RWPE2 (cell line): ENCODE data around the gene PRTFDC1.

Experiments
- ATAC-seq: fragments of 200-7000 bp; cut with Tn5 transposase; 3 replicates; pipeline ENCODE4 v1.9.1; 2021; ENCODE audit warnings: low read depth
- DNase-seq: peaks from one replicate; pipeline ENCODE4 v3.0.0-alpha.2; 2020; ENCODE audit warnings: low spot score
- H3K27ac ChIP-seq: fragments of 450-650 bp; 2 replicates; pipeline ENCODE4 v1.5.1; 2017; ENCODE audit warnings: mild to moderate bottlenecking; ENCODE audit not compliant: poor library complexity, severe bottlenecking
- H3K27me3 ChIP-seq: fragments of 250-450 bp; sonication (Bioruptor Pico); 2 replicates; pipeline ENCODE4 v1.5.1; 2021; ENCODE audit warnings: mild to moderate bottlenecking, moderate library complexity; ENCODE audit not compliant: insufficient read depth, poor library complexity, severe bottlenecking
- H3K36me3 ChIP-seq: fragments of 250-450 bp; sonication (Bioruptor Pico); 2 replicates; pipeline ENCODE4 v1.5.1; 2020; ENCODE audit warnings: low read depth, mild to moderate bottlenecking, moderate library complexity
- H3K4me1 ChIP-seq: fragments of 250-450 bp; sonication (Bioruptor Pico); 2 replicates; pipeline ENCODE4 v1.5.1; 2021; ENCODE audit warnings: mild to moderate bottlenecking, moderate library complexity; ENCODE audit not compliant: insufficient read depth, poor library complexity, severe bottlenecking
- H3K4me3 ChIP-seq: fragments of 250-450 bp; sonication (Bioruptor Pico); 2 replicates; pipeline ENCODE4 v1.5.1; 2021; ENCODE audit warnings: mild to moderate bottlenecking, moderate library complexity; ENCODE audit not compliant: severe bottlenecking
- H3K9me3 ChIP-seq: fragments of 250-450 bp; sonication (Bioruptor Pico); 2 replicates; pipeline ENCODE4 v1.5.1; 2021; ENCODE audit warnings: mild to moderate bottlenecking, moderate library complexity; ENCODE audit not compliant: severe bottlenecking
- CTCF ChIP-seq: fragments of 450-650 bp; IDR thresholded peaks from one replicate; pipeline ENCODE4 v1.5.1; 2017; ENCODE audit warnings: mild to moderate bottlenecking, moderate library complexity; ENCODE audit not compliant: poor library complexity, severe bottlenecking

PRTFDC1 gene

GRCh38 chr10:24953675-24954074 is 1.3 kb upstream of the PRTFDC1 start:
- H3K27me3 ChIP-seq = no peaks in the 10 kb centered on the region
- no peak for ATAC-seq

DNA sequence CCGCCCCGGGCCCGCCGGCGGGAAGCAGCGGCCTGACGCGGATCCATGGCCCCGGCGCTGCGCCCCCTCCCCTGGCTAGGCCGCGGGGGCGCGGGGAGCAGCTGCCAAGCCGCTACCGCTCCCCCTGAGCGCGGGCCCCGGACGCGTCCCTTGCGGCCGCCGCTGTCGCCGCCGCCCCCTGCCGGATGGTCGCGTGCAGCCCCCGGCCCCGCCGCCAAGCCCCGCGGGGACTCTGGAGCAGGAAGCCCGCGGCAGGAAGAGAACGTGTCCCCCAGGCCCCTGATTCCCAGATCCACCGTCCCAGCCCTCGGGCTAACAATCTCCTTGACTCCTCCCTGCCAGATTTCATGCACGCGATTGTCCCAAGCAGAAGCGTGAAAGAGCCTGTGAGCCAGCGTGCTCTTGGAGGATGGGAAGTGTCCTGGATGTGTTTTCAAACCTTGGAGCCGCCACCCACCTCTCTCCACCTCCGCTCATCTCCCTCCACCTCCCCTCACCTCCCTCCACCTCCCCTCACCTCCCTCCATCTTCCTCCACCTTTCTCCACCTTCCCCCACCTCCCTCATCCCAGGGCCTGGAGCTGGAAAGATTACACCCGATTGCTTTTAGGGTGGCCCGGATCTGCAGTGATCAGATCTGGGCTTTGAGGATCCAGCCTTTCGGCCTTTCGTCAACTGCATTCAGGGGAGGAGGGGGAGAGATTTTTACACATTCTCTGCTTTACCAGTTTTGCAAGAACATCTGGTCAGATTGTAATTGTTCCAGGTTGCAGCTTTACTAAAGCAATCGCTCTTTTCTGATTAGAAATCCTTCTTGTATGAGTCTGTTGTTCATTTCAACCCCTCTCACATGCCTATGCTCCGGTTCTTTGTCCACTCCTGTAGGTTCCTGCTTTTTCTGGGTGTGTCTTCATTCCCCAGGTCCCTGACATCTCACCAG is 570 bp upstream of the PRTFDC1 start:
- H3K27ac ChIP-seq = no peak overlapping the region

More at GRCh38 chr10:24953675-24954074, 1.3 kb upstream of the PRTFDC1 start:
- H3K4me1 ChIP-seq = peaks cover 14% of the 10 kb centered on the region
- DNase-seq = no peak
- no peaks in the 10 kb centered on the region for H3K9me3 ChIP-seq
- H3K36me3 ChIP-seq = no peaks in the 10 kb centered on the region
- no peak overlapping the region for H3K27ac ChIP-seq
- TF ChIP-seq CTCF = no peak
- H3K4me3 ChIP-seq = no peak overlapping the region

DNA sequence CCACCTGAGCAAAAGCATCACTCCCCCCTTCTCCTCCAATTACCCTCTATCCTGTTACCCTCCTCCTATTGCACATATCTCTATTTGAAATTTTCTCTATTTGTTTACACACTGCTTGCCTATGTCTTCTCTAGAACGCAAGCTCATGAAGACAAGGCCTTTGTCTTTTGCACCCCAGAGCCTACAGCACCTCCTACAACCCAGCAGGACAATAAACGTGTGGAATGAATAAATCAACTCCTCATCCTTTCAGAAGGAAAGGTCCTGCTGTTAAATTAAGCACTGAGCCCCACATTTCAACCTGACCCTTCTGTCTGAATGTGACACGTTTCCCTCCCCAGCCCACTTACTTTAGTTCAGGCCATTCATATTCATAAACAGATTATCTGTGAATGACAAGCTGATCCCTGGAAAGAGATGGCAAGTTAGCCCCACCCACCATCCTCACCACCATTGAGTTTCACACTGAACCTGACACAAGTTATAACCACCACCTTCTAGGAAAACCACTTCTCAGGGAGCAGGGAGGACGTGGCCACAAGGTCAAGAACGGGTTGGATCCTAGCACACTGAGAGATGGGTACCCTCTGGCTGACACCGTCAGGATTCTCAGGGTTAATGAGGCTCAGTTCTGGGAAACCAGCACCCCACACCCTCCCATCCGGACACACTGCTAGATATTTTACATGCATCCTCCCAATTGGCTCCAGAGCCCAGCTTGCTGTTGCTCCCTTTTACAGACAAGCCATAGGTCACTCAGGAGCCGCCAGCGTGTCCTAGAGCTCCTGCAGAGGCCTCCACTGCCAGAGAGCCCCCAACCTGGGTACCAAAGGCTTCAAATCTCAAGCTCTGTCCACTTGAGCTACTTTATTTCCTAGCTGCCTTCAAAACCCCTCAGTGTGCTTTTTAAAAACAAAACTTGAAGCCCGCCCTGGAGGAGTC is 934 bp downstream of the PRTFDC1 start:
- H3K27me3 ChIP-seq = no peaks in the 10 kb centered on the region
- H3K36me3 ChIP-seq = no peaks in the 10 kb centered on the region
- H3K9me3 ChIP-seq = no peaks in the 10 kb centered on the region
- no peak overlapping the region for H3K27ac ChIP-seq
- no peak for TF ChIP-seq CTCF
- ATAC-seq = no peak
- no peak overlapping the region for H3K4me3 ChIP-seq
- no peaks in the 10 kb centered on the region for H3K4me1 ChIP-seq
- no peak for DNase-seq

More for the DNA sequence above, 570 bp upstream of the PRTFDC1 start:
- peak overlapping the region; percentile 40 for H3K4me3 ChIP-seq
- ATAC-seq (peak; percentile 49), DNase-seq (no peak)
- no peaks in the 10 kb centered on the region for H3K36me3 ChIP-seq
- no peaks in the 10 kb centered on the region for H3K9me3 ChIP-seq
- peak; percentile 47 for TF ChIP-seq CTCF
- peaks cover 8% of the 10 kb centered on the region for H3K4me1 ChIP-seq
- no peaks in the 10 kb centered on the region for H3K27me3 ChIP-seq

DNA sequence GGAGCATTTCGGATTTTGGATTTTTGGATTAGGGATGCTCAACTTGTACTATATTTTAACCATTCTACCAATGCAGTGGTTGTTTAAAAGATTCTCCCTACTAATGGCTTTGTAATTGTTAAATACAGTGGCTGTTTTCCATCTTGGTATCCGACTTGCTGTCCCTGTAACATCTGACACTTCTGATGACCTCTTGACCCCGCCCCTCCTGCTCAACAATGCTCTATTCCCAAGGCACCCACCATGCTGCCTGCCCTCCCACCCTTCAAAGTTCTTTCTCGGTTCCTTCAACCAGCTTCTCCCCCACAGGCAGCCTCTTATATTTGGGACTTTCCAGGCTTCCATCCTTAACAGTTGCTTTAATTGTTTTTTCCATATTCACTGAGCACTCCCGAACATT is 2.0 kb downstream of the PRTFDC1 start:
- ATAC-seq (no peak), DNase-seq (no peak)
- no peak for TF ChIP-seq CTCF
- no peak overlapping the region for H3K4me3 ChIP-seq
- H3K36me3 ChIP-seq = no peaks in the 10 kb centered on the region
- H3K27me3 ChIP-seq = no peaks in the 10 kb centered on the region
- no peak overlapping the region for H3K27ac ChIP-seq
- H3K9me3 ChIP-seq = no peaks in the 10 kb centered on the region
- no peaks in the 10 kb centered on the region for H3K4me1 ChIP-seq
